ENCODE measurements around the gene RPL18. TPM values are rescaled to one million over a fixed set of nuclear protein-coding genes. Genes with fewer than 3 reads are reported as not detected.
A peak's percentile ranks its signal among the peaks of the same experiment; 100 is the strongest.

Gene RPL18
- total RNA-seq, 1 experiment from 2014 or later = 1,812 TPM

DNA sequence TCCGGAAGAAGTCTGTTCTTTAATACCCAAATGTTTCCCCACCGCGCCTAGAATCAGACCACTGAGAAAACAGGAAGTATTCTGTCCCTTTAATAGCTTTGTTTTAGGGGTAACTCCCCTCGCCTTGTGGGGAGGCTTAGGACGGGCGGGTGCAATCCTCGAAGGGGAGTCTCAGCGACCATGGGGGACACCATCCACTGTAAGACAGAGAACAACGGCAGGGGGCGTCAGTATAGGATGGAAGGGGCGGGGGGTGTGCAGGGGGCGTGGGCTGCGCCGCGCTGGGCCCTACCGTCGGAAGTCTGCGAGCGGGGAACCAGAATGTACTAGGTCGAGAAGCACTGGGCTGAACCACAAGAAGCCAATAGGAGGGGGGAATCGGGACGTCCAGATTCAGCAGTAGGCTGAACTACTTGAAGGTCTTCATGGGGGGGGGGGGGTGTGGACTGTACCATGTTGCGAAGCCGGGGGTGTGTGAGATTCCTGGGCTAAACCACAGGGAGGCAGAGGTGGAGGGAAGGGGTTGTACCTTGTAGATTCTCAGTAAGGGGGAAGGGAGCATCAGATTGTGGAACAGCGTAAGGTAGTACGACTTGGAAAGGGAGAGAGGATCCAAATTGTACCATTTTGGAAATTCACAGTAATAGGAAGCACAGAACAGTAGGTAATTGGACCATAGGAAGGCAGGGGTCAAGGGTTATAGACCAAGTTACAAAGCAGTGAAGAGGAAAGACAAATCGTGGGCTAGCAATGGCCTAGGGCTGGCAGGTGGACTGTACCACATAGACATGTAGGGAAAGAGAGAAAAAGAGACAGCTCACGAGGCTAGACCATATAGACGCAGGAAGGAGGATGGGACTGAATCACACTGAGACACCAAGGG, 19.2 kb upstream of the RPL18 start:
- Histone ChIP-seq H3K36me3 (ENCODE audit: control insufficient read depth, insufficient read depth, low read length) (no peaks in the 10 kb centered on the region), H3K9me3 (no peaks in the 10 kb centered on the region), H3K4me1 (peaks cover 25% of the 10 kb centered on the region), H3K27me3 (replicated peaks; ENCODE audit: control insufficient read depth, insufficient read depth, low read length) (no peaks in the 10 kb centered on the region), H3K4me3 (ENCODE audit: low read depth, low read length) (peak overlapping the region; percentile 63)
- Mint-ChIP-seq H3K9me3 (ENCODE audit: unreplicated experiment) (peaks cover 9% of the 10 kb centered on the region), H3K36me3 (ENCODE audit: insufficient read depth, unreplicated experiment) (peaks cover 45% of the 10 kb centered on the region), H3K4me3 (ENCODE audit: unreplicated experiment) (peak overlapping the region; percentile 80), H3K4me1 (ENCODE audit: low read depth, unreplicated experiment) (peaks cover 33% of the 10 kb centered on the region), H3K27ac (ENCODE audit: unreplicated experiment) (peak overlapping the region; percentile 96), H3K27me3 (ENCODE audit: insufficient read depth, unreplicated experiment) (no peaks in the 10 kb centered on the region)
- ChIA-PET POLR2A (interaction anchor here (1.3 to 2.0 kb wide), 2 partner anchors 14 to 19 kb away, joined by 7 to 17 read pairs; partner anchors contain the start of genes RPL18 and SPHK2), CTCF (interaction anchor here (0.6 to 1.2 kb wide), 4 partner anchors 8 to 526 kb away, joined by 3 to 8 read pairs (median 5); partner anchors contain the start of gene CA11)
- DNase-seq = peak; percentile 90 to 96
- BruUV-seq (replicated peaks) = no TSS peak
- TF ChIP-seq, protein P1, sequence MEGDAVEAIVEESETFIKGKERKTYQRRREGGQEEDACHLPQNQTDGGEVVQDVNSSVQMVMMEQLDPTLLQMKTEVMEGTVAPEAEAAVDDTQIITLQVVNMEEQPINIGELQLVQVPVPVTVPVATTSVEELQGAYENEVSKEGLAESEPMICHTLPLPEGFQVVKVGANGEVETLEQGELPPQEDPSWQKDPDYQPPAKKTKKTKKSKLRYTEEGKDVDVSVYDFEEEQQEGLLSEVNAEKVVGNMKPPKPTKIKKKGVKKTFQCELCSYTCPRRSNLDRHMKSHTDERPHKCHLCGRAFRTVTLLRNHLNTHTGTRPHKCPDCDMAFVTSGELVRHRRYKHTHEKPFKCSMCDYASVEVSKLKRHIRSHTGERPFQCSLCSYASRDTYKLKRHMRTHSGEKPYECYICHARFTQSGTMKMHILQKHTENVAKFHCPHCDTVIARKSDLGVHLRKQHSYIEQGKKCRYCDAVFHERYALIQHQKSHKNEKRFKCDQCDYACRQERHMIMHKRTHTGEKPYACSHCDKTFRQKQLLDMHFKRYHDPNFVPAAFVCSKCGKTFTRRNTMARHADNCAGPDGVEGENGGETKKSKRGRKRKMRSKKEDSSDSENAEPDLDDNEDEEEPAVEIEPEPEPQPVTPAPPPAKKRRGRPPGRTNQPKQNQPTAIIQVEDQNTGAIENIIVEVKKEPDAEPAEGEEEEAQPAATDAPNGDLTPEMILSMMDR (IDR thresholded peaks at IDR 0.05; ENCODE audit: insufficient read depth in 1 of 2, low read depth in 1 of 2, low read length in 1 of 2, severe bottlenecking in 1 of 2, unreplicated experiment in 1 of 2) = peak in 1 of 2 experiments; percentile 46
- intact Hi-C loops (cut with micrococcal nuclease; ENCODE audit: unreplicated experiment) = loop anchor here (1.0 to 5.0 kb wide), 5 partner anchors 8 to 324 kb away; partner anchors contain the start of genes CA11, HSD17B14, RPL18 and SPHK2

DNA sequence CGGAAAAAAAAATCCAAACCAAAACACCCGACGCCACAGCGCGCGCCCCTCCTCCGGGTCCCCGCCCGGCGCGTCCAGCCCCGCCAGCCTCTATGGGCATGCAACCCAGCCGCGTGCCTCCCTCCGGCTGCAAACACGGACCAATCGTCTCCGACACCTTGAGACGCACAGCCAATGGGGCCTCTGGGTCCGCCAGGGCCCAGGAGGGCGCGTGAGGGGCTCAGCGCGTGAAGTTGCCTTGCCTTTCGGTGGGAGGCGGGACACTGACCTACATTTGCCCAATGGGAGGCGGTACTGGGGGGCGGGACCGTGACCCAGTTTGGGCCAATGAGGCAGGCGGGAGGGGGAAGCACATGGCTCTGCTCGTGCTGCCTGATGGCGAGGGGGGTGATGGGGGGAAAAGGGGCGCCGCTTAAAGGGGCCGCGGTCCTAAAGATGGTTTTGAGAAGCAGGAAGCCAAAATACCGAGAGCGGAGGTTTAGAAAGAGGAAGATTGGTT, 18.5 kb upstream of the RPL18 start:
- CTCF ChIA-PET = interaction anchor here (0.6 to 1.2 kb wide), 4 partner anchors 8 to 525 kb away, joined by 3 to 8 read pairs (median 5); partner anchors contain the start of gene CA11
- H3K27me3 ChIP-seq (replicated peaks; ENCODE audit: control insufficient read depth, insufficient read depth, low read length) = no peaks in the 10 kb centered on the region
- POLR2A ChIA-PET = interaction anchor here (1.3 to 2.0 kb wide), 2 partner anchors 13 to 18 kb away, joined by 7 to 17 read pairs; partner anchors contain the start of genes RPL18 and SPHK2
- Mint-ChIP-seq H3K27me3 (ENCODE audit: insufficient read depth, unreplicated experiment) (no peaks in the 10 kb centered on the region), H3K9me3 (ENCODE audit: unreplicated experiment) (peaks cover 9% of the 10 kb centered on the region), H3K4me1 (ENCODE audit: low read depth, unreplicated experiment) (peaks cover 36% of the 10 kb centered on the region), H3K27ac (ENCODE audit: unreplicated experiment) (peak overlapping the region; percentile 96), H3K4me3 (ENCODE audit: unreplicated experiment) (peak overlapping the region; percentile 80), H3K36me3 (ENCODE audit: insufficient read depth, unreplicated experiment) (peaks cover 52% of the 10 kb centered on the region)
- TF ChIP-seq, protein P1 (IDR thresholded peaks at IDR 0.05; ENCODE audit: insufficient read depth in 1 of 2, low read depth in 1 of 2, low read length in 1 of 2, severe bottlenecking in 1 of 2, unreplicated experiment in 1 of 2) = no peak
- H3K9me3 ChIP-seq = no peaks in the 10 kb centered on the region
- DNase-seq = peak; percentile 100
- BruUV-seq (replicated peaks) = no TSS peak
- peak overlapping the region; percentile 63 for H3K4me3 ChIP-seq (ENCODE audit: low read depth, low read length)
- H3K4me1 ChIP-seq = peaks cover 32% of the 10 kb centered on the region
- intact Hi-C loops (cut with micrococcal nuclease; ENCODE audit: unreplicated experiment) = loop anchor here (1.0 to 5.0 kb wide), 5 partner anchors 9 to 325 kb away; partner anchors contain the start of genes CA11, HSD17B14, RPL18 and SPHK2
- no peaks in the 10 kb centered on the region for H3K36me3 ChIP-seq (ENCODE audit: control insufficient read depth, insufficient read depth, low read length)

Measured in Caco-2 (cell line).